NAMALWA (cell line): ENCODE results near the gene CYFIP2.
A peak's percentile ranks its signal among the peaks of the same experiment; 100 is the strongest.
"Not testable (repeated sequence)": the region's sequence is repeated elsewhere in the genome, so short reads cannot be mapped to it uniquely, and the experiment has no call there.

ENCODE experiments used
- DNase-seq: peaks from one replicate; pipeline ENCODE4 v3.0.0-alpha.2; 2015; ENCODE audit warnings: low spot score

CYFIP2 gene

GRCh38 chr5:157265714-157266285, at the start of gene CYFIP2:
CYFIP2 (plus strand) TSS chr5:157266123; CDS start chr5:157285362, 19,239 bp downstream.
- DNase-seq = peak; percentile 83

DNA sequence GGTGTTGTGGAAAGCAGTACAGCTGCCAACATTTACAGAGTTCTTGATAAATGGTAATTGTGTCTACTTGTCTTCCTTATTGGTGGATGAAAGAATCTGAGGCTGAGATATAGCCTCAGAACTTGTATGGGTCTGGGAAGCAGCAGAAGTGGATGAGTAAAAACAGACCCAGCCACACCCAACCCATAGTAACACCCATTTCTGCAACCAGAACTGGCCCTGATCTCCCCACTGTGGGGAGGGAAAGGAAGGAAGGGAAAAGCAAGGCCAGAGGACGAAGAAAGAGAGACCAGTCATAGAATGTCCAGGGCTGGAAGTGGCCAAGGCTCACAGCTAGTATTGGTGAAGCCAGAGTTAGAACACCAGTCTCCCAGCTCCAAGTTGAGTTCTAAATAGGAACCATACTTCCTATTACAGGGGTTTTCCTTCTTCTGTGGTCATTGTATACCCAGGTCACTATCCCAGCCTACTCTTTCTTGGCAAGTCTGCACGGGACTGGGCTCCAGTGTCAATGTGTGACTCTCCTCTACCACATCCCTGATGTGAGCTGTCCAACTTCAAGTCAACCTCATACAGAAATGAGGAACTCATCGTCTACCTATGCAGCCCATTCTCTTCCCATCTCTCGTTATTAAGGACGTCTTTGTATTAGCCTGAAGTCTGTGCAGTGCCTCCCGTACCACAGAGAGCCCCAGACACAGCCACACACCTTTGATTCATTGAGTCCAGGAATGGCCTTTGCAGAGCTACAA, 49.4 kb upstream of the CYFIP2 start:
- no peak for DNase-seq

DNA sequence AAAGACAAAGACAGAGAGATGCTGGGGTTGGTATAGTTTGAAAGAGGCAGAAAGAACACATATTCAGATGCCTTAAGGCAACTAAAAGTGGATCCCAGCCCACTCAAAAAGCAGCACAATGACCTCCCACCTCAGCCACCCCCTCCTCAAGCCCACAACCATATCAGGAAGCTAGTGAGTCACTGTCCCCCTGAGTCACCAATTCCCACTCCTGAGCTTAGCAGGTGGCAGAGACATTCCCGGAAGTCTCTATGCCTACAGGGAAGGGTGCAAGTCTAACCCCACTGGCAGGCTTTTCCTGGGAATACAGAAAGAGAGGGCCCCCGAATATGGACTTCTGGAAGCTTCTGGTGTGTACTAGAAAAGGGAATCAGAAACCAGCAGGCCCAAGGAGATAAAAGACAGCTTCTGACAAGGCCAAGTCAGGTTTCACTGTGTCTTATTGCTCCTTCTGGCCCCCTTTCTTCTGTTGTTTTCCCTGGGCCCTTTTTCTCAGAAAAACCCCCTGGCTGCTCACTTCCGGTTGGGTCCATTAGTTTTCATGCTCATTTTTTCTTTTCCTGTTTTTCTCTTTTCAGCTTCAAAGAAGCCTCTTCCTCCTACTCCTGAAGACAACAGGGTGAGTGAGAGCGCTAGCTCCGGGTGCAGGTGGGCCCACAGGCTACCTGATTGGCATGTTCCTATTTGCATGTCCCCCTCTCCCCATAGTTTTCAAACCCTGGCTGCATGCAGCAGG, 48.5 kb upstream of the CYFIP2 start:
- no peak for DNase-seq

DNA sequence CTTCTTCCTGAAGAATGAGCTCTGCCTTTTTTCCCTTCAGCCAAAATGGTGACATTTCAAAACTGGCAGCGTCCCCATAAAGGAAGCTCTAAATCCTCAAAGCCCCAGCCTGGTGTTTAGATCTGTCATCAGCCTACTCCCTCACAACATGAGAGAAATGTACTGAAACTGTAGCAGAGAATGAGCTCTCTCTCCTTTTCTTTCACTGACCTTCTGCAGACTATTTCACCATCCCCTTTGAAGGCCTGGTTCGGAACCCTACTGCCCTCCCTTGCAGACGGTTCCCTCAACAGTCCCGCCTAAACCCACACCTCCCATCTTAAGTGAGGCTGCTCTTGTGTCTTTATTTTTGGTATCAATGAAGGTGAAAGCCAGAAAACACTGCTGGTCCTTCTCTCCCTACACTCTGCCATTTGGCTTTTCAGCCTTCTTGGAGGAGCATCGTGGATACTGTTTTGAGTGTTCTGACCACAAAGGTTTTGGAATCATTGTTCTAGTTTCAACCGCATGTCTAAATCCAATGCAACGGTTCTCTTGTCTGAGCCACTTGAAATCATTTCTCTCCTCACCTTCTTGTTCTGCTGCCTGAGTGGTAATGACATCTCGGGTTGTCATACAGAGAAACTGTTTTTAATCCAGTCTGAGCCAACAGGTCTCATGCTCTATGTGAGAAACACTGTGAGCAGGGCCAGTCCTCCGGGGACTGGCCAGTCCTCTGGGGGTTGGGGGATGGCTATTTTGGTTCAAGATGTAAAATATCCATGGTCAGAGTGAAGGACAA, 46.2 kb upstream of the CYFIP2 start:
- no peak for DNase-seq

DNA sequence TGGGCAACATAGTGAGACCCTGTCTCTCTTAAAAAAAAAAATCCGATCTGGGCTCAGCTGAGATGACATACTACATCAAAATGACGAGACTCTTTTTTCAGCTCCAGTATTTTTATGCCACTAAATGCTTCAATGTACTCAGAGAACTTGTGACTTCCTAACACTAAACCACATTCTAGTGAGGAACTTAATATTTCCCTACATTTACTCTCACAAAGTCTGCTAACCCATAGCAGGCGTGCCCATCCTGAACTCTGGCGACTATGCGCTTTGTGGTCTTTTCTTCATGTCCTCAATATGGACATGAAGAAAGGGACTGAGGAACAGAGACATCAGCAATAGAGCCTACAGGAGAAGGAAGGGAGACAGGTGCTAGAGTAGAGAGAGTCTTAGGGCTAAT, 44.0 kb upstream of the CYFIP2 start:
- no peak for DNase-seq

GRCh38 chr5:157222506-157223230, 43.3 kb upstream of the CYFIP2 start:
- no peak for DNase-seq

- no peak for DNase-seq
Observed at GRCh38 chr5:157225469-157226422, 40.2 kb upstream of the CYFIP2 start.

GRCh38 chr5:157230610-157231009, 35.3 kb upstream of the CYFIP2 start:
- no peak for DNase-seq

- no peak for DNase-seq
Observed at GRCh38 chr5:157232706-157233105, 33.2 kb upstream of the CYFIP2 start.

GRCh38 chr5:157233515-157233914, 32.4 kb upstream of the CYFIP2 start:
- no peak for DNase-seq

DNA sequence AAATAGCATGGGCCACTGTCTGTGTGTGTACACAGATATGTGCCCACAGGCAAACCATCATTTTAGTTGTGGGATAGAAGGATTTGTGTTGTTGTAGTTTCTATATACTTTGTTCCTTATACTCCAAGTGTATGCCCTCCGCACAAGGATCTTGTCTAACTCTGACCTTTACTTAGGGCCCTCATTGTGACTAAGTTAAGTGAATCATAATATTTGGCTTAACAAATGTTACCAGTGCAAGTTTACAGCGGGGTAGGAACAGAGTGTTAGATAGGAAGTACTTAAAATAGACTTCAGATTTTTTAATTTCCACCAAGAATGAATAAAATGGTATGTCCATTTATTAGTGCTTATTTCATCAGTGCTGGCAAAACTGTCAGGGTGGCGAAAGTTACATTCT, 29.5 kb upstream of the CYFIP2 start:
- DNase-seq = no peak

DNA sequence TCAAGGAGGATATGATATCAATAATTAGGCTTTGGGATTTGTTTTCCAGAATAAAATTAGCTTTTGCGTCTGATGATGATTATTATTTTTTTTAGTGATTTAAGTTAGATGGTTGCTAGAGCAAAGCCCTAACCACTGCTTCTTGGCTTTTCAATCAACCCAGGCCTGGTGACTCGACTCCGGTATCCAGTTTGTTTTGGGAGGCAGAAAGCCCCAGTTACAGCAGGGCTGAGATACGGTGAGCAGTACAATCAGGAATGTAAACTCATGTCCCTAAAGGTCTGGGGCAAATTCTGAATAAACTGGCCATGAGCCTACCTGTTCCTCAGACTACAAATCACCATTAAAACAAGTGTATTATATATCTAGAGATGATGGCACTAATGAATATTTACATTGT, 24.4 kb upstream of the CYFIP2 start:
- DNase-seq = no peak

DNA sequence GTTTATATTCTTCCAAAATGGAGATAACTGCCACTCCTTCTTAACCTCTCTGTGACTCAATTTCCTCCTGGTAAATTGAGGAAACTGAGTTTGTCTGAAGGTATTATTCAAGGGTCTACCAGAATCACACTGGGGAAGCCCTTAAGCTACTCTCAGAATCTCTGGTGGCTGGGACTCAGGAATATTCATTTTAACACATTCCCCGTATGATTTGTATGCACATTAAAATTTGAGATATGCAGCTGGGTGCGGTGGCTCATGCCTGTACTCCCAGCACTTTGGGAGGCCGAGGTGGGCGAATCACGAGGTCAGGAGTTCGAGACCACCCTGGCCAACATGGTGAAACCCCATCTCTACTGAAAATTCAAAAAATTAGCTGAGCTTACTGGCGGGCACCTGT, 21.2 kb upstream of the CYFIP2 start:
- not testable (repeated sequence) for DNase-seq

- no peak for DNase-seq
Observed at GRCh38 chr5:157245476-157245875, 20.4 kb upstream of the CYFIP2 start.

DNA sequence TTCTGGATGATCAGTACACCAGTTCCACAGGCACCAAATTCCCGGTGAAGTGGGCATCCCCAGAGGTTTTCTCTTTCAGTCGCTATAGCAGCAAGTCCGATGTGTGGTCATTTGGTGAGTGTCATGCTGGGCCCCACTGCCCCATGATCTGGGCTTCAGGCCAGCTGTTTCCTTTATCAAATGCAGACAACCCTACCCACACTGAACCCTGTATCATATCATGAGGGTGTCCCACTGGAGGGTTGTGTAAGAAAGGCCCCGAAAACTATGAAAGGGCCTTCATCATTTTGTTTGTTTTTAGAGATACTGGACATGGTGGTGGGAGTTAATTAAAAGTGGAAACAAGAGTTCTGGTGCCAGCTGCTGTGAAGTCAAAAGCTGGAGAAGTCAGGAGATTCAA, 20.0 kb upstream of the CYFIP2 start:
- no peak for DNase-seq

DNA sequence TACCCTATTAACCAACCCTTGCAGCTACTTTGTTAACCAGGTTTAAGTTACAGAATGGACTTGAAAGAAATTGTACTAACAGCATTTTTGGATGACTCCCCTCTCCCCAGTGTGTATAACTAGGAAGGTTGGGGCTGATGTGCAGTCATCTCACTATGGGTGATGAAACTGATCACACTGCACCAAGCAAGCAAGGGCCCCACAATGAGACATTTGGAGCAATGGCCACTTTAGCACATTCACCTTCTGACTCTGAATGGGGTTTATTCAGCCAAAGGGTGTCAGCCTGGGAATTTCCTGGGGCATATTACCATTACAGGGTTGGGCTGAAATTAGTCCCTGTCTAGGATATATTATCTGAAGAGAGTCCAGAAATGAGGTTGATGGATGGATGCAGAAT, 18.7 kb upstream of the CYFIP2 start:
- no peak for DNase-seq

DNA sequence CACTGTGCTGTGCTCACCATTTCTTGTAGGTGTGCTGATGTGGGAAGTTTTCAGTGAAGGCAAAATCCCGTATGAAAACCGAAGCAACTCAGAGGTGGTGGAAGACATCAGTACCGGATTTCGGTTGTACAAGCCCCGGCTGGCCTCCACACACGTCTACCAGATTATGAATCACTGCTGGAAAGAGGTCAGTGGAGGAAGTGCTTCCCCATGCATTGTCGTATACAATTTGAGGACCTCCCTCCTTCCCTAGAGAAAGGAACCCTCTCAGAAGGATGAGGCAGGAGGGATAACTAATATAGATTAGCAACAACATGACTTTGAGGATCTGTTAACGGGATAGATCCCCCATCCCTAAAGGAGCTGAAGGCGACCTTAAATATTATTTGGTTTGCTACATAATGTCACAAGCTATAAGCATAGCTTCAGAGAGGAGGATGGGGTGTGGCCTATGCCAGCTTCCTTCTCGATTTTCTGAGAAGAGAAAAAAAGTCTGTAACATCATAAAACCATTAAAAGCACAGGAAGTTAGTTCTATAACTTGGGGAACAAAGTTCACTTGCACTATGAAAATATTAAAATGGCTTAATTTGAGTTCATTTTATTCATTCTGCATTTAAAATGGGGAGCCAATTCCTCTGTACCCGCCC, 17.0 kb upstream of the CYFIP2 start:
- no peak for DNase-seq

DNA sequence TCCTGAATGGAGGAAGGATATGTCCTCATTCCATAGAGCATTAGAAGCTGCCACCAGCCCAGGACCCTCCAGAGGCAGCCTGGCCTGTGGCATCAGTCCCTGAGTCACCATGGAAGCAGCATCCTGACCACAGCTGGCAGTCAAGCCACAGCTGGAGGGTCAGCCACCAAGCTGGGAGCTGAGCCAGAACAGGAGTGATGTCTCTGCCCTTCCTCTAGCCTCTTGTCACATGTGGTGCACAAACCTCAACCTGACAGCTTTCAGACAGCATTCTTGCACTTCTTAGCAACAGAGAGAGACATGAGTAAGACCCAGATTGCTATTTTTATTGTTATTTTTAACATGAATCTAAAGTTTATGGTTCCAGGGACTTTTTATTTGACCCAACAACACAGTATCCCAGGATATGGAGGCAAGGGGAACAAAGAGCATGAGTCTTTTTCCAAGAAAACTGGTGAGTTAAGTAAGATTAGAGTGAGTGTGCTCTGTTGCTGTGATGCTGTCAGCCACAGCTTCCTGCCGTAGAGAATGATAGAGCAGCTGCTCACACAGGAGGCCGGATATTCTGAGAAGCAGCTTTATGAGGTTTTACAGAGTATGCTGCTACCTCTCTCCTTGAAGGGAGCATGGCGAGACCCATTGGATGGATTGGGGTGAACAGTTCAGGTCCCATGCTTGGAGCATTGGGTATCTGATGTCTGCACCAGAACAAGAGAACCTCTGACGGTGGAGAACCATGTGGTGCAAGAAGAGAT, 13.0 kb upstream of the CYFIP2 start:
- peak; percentile 64 for DNase-seq

DNA sequence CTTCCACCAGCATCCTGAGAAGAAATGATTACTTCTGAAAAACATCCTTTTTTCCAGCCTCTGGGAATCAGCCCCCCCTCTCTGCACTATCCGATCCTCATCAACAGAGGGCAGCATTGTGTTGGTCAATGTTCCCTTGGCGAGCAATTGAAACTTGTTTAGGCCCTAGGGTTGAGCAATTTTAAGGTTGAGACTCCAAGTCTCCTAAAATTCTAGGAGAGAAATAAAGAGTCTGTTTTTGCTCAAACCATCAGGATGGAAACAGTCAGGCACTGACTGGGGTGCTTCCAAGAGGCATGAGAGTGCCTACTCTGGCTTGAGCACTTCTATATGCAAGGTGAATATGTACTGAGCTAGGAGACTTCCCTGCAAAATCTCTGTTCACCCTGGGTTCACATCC, 12.4 kb upstream of the CYFIP2 start:
- peak; percentile 64 for DNase-seq
